ENCODE results near the gene JOSD1. TPM values are rescaled to one million over a fixed set of nuclear protein-coding genes. Genes with fewer than 3 reads are reported as not detected.
"Not testable (repeated sequence)": the region's sequence is repeated elsewhere in the genome, so short reads cannot be mapped to it uniquely, and the experiment has no call there.

The JOSD1 gene
- total and polyA plus RNA-seq, 4 experiments from 2014 or later, result 8.0 to 65.4 (median 37.1) TPM

GRCh38 chr22:38644245-38644644 lies 56.5 kb downstream of the JOSD1 start:
- H3K27me3 Mint-ChIP-seq; H3K4me1 ChIP-seq (ENCODE audit: insufficient read depth, low read length); H3K27ac ChIP-seq (ENCODE audit: low read depth, low read length); H3K36me3 ChIP-seq (ENCODE audit: insufficient read depth, low read length); H3K4me3 ChIP-seq (ENCODE audit: low read length in 2 of 2); POLR2A ChIA-PET (ENCODE audit: partially characterized antibody); H3K4me1 Mint-ChIP-seq; H3K4me3 Mint-ChIP-seq; H3K9me3 Mint-ChIP-seq; CTCF ChIA-PET (ENCODE audit: partially characterized antibody); H3K27ac Mint-ChIP-seq; H3K27me3 ChIP-seq (ENCODE audit: insufficient read depth, low read length); intact Hi-C loops (cut with micrococcal nuclease); DNase-seq; H3K9me3 ChIP-seq (ENCODE audit: control insufficient read depth in 1 of 2, low read length in 2 of 2); H3K36me3 Mint-ChIP-seq: not testable (repeated sequence)

GRCh38 chr22:38641476-38642040 lies 59.2 kb downstream of the JOSD1 start:
- H3K27ac ChIP-seq (ENCODE audit: low read depth, low read length), result no peak overlapping the region
- H3K4me3 Mint-ChIP-seq, result no peak overlapping the region
- H3K36me3 Mint-ChIP-seq, result no peaks in the 10 kb centered on the region
- CTCF ChIA-PET (ENCODE audit: partially characterized antibody), result no interaction called here
- no peak overlapping the region for H3K4me3 ChIP-seq (ENCODE audit: low read length in 2 of 2)
- no peaks in the 10 kb centered on the region for H3K27me3 ChIP-seq (ENCODE audit: insufficient read depth, low read length)
- no peaks in the 10 kb centered on the region for H3K9me3 Mint-ChIP-seq
- no peaks in the 10 kb centered on the region for H3K4me1 ChIP-seq (ENCODE audit: insufficient read depth, low read length)
- POLR2A ChIA-PET (ENCODE audit: partially characterized antibody), result no interaction called here
- peaks cover 5 to 7% of the 10 kb centered on the region in 2 donors for H3K27me3 Mint-ChIP-seq
- H3K36me3 ChIP-seq (ENCODE audit: insufficient read depth, low read length), result no peaks in the 10 kb centered on the region
- intact Hi-C loops (cut with micrococcal nuclease), result no loop called here
- no peaks in the 10 kb centered on the region for H3K4me1 Mint-ChIP-seq
- DNase-seq, result no peak
- H3K27ac Mint-ChIP-seq, result no peak overlapping the region
- no peaks in the 10 kb centered on the region for H3K9me3 ChIP-seq (ENCODE audit: control insufficient read depth in 1 of 2, low read length in 2 of 2)

- Histone ChIP-seq H3K4me3 (ENCODE audit: low read length in 2 of 2) (no peak overlapping the region), H3K36me3 (ENCODE audit: insufficient read depth, low read length) (no peaks in the 10 kb centered on the region), H3K27ac (ENCODE audit: low read depth, low read length) (no peak overlapping the region), H3K9me3 (ENCODE audit: control insufficient read depth in 1 of 2, low read length in 2 of 2) (no peaks in the 10 kb centered on the region), H3K27me3 (ENCODE audit: insufficient read depth, low read length) (no peaks in the 10 kb centered on the region), H3K4me1 (ENCODE audit: insufficient read depth, low read length) (no peaks in the 10 kb centered on the region)
- ChIA-PET CTCF (ENCODE audit: partially characterized antibody) (no interaction called here), POLR2A (ENCODE audit: partially characterized antibody) (no interaction called here)
- no peaks in the 10 kb centered on the region for H3K4me1 Mint-ChIP-seq
- H3K9me3 Mint-ChIP-seq, result no peaks in the 10 kb centered on the region
- no peak overlapping the region for H3K27ac Mint-ChIP-seq
- peaks cover 5 to 7% of the 10 kb centered on the region in 2 donors for H3K27me3 Mint-ChIP-seq
- no peaks in the 10 kb centered on the region for H3K36me3 Mint-ChIP-seq
- no peak for DNase-seq
- intact Hi-C loops (cut with micrococcal nuclease), result no loop called here
- no peak overlapping the region for H3K4me3 Mint-ChIP-seq
Observed at GRCh38 chr22:38638728-38639127, 62.0 kb downstream of the JOSD1 start.

GRCh38 chr22:38638216-38638615 lies 62.5 kb downstream of the JOSD1 start:
- Mint-ChIP-seq H3K27ac (peak overlapping the region in 1 of 7 donors; percentile 19), H3K4me1 (no peaks in the 10 kb centered on the region), H3K27me3 (peaks cover 4 to 6% of the 10 kb centered on the region in 2 donors), H3K4me3 (no peak overlapping the region), H3K36me3 (no peaks in the 10 kb centered on the region), H3K9me3 (no peaks in the 10 kb centered on the region)
- H3K4me1 ChIP-seq (ENCODE audit: insufficient read depth, low read length), result no peaks in the 10 kb centered on the region
- no peak for DNase-seq
- POLR2A ChIA-PET (ENCODE audit: partially characterized antibody), result no interaction called here
- no peak overlapping the region for H3K4me3 ChIP-seq (ENCODE audit: low read length in 2 of 2)
- CTCF ChIA-PET (ENCODE audit: partially characterized antibody), result no interaction called here
- intact Hi-C loops (cut with micrococcal nuclease), result no loop called here
- no peaks in the 10 kb centered on the region for H3K9me3 ChIP-seq (ENCODE audit: control insufficient read depth in 1 of 2, low read length in 2 of 2)
- H3K27ac ChIP-seq (ENCODE audit: low read depth, low read length), result no peak overlapping the region
- no peaks in the 10 kb centered on the region for H3K36me3 ChIP-seq (ENCODE audit: insufficient read depth, low read length)
- H3K27me3 ChIP-seq (ENCODE audit: insufficient read depth, low read length), result no peaks in the 10 kb centered on the region

Other genes with a start within 250 kb of the JOSD1 start
- gene KCNJ4, start 245.7 kb downstream of the JOSD1 start, total RNA-seq, result not detected
- gene KCNJ4, start 245.7 kb downstream of the JOSD1 start, polyA plus RNA-seq, result not detected
- not detected for gene KDELR3, start 232.8 kb downstream of the JOSD1 start, total RNA-seq
- gene KDELR3, start 232.8 kb downstream of the JOSD1 start, polyA plus RNA-seq, result under 1 TPM; 0.10 to 0.24 TPM
- gene DDX17, start 194.6 kb downstream of the JOSD1 start, total RNA-seq, result 100 to 1,000 TPM; 927 to 960 TPM
- 10 to 100 TPM in 1 of 2 donors, 1 to 10 TPM in 1; 10.0 to 44.3 TPM for gene DDX17, start 194.6 kb downstream of the JOSD1 start, polyA plus RNA-seq
- gene DMC1, start 130.8 kb downstream of the JOSD1 start, total RNA-seq, result 1 to 10 TPM in 1 of 2 experiments, under 1 TPM in 1; 0.29 to 1.1 TPM
- gene DMC1, start 130.8 kb downstream of the JOSD1 start, polyA plus RNA-seq, result not detected
- gene FAM227A, start 44.6 kb downstream of the JOSD1 start, total RNA-seq, result under 1 TPM in 1 of 2 experiments, not detected in 1; 0.44 TPM
- not detected for gene FAM227A, start 44.6 kb downstream of the JOSD1 start, polyA plus RNA-seq
- gene CBY1, start 44.3 kb downstream of the JOSD1 start, total RNA-seq, result 10 to 100 TPM; 30.4 to 35.2 TPM
- gene CBY1, start 44.3 kb downstream of the JOSD1 start, polyA plus RNA-seq, result 10 to 100 TPM in 1 of 2 donors, 1 to 10 TPM in 1; 3.8 to 10.5 TPM
- 10 to 100 TPM; 41.2 to 42.3 TPM for gene TOMM22, start 19.0 kb downstream of the JOSD1 start, total RNA-seq
- gene TOMM22, start 19.0 kb downstream of the JOSD1 start, polyA plus RNA-seq, result 10 to 100 TPM; 60.3 to 78.9 TPM
- gene GTPBP1, start 5.0 kb upstream of the JOSD1 start, total RNA-seq, result 10 to 100 TPM; 94.1 to 96.6 TPM
- 10 to 100 TPM; 14.6 to 30.8 TPM for gene GTPBP1, start 5.0 kb upstream of the JOSD1 start, polyA plus RNA-seq
- 1,000 to 10,000 TPM in 1 of 2 experiments, 100 to 1,000 TPM in 1; 988 to 1,004 TPM for gene SUN2, start 55.1 kb upstream of the JOSD1 start, total RNA-seq
- gene SUN2, start 55.1 kb upstream of the JOSD1 start, polyA plus RNA-seq, result 100 to 1,000 TPM; 323 to 643 TPM
- gene DNAL4, start 93.2 kb upstream of the JOSD1 start, total RNA-seq, result 1 to 10 TPM; 8.6 to 9.6 TPM
- 10 to 100 TPM; 11.1 to 13.3 TPM for gene DNAL4, start 93.2 kb upstream of the JOSD1 start, polyA plus RNA-seq
- gene NPTXR, start 143.1 kb upstream of the JOSD1 start, total RNA-seq, result 1 to 10 TPM; 8.6 to 9.0 TPM
- gene NPTXR, start 143.1 kb upstream of the JOSD1 start, polyA plus RNA-seq, result under 1 TPM; 0.31 to 0.61 TPM
- gene CBX6, start 171.3 kb upstream of the JOSD1 start, total RNA-seq, result 10 to 100 TPM; 85.0 to 88.0 TPM
- gene CBX6, start 171.3 kb upstream of the JOSD1 start, polyA plus RNA-seq, result 10 to 100 TPM in 1 of 2 donors, 1 to 10 TPM in 1; 4.1 to 10.9 TPM